NCI-H2029 (cell line): ENCODE data around the gene KRTAP16-1.
"Not testable (repeated sequence)": the region's sequence is repeated elsewhere in the genome, so short reads cannot be mapped to it uniquely, and the experiment has no call there.

Experiments used
- DNase-seq: peaks from one replicate; lab custom pipeline; 2025; lab: John Stamatoyannopoulos, UW

Gene KRTAP16-1, protein sequence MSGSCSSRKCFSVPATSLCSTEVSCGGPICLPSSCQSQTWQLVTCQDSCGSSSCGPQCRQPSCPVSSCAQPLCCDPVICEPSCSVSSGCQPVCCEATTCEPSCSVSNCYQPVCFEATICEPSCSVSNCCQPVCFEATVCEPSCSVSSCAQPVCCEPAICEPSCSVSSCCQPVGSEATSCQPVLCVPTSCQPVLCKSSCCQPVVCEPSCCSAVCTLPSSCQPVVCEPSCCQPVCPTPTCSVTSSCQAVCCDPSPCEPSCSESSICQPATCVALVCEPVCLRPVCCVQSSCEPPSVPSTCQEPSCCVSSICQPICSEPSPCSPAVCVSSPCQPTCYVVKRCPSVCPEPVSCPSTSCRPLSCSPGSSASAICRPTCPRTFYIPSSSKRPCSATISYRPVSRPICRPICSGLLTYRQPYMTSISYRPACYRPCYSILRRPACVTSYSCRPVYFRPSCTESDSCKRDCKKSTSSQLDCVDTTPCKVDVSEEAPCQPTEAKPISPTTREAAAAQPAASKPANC

GRCh38 chr17:41308918-41309359 lies at the start of gene KRTAP16-1:
KRTAP16-1 (minus strand) TSS chr17:41309309; CDS start chr17:41309253, 56 bp downstream.
- peak; percentile 64 for DNase-seq

- no peak for DNase-seq
These were observed 45.4 kb upstream of the KRTAP16-1 start for GRCh38 chr17:41354536-41354935.

DNA sequence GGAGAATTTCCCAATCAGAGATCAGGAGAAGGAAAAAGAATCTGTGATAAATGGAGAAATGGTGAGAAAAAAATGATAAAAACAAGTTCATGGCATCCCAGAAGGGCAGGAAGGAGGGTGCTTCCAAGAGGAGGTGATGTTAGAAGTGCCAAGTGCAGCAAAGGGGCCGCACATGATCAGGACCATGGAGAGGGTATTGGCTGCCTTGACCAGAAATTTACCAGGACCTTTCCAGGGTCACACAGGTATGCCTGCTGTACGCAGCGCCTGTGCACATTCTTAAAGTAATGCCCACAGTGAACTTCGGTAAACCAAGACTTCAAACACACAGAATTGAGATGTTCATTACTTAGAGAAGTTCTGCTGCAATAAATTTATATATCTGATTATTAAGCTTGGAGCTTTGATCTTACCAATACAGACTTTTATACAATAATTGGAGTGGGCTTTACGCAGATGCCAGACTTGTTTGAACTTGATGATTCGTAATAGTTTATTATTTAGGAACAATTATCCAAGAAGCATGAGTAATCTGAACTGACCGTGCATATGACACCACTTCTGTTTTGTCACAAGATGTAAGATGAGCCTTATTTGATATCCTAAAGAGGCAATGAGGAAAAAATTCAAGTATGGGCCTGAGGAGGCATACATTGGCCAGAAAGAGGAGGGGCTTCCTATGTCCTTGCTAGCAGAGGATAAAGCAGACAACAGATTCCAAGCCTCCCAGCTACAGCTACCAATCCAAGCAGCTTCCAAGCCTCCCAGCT lies 43.7 kb upstream of the KRTAP16-1 start:
- no peak for DNase-seq

- no peak for DNase-seq
These were observed 42.1 kb upstream of the KRTAP16-1 start for GRCh38 chr17:41351177-41351576.

DNA sequence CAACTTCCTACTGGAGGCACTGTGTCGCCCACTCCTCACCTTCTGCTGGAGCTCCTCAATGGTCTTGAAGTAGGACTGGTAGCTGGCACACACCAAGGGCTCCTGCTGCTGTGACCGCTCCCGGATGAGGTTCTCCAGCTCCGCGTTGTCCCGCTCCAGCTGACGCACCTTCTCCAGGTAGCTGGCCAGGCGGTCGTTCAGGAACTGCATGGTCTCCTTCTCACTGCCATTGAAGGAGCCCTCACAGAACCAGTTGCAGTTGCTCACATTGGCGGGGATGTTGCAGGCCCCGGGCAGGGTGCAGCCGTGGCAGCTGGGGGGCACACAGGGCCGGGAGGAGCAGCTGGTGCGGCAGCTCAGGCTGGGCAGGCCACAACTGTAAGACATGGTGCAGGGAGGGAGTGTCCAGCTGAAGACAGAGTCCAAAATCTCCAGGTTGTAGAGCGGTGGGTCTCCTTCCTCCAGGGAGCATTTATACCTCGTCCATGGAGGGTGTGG lies 41.3 kb upstream of the KRTAP16-1 start, which contains the start of gene KRT33A:
TSS of gene KRT33A (minus strand) at position 448 of the 498 bp plus-strand sequence. CDS start at position 387, 61 bp downstream.
- DNase-seq = not testable (repeated sequence)

DNA sequence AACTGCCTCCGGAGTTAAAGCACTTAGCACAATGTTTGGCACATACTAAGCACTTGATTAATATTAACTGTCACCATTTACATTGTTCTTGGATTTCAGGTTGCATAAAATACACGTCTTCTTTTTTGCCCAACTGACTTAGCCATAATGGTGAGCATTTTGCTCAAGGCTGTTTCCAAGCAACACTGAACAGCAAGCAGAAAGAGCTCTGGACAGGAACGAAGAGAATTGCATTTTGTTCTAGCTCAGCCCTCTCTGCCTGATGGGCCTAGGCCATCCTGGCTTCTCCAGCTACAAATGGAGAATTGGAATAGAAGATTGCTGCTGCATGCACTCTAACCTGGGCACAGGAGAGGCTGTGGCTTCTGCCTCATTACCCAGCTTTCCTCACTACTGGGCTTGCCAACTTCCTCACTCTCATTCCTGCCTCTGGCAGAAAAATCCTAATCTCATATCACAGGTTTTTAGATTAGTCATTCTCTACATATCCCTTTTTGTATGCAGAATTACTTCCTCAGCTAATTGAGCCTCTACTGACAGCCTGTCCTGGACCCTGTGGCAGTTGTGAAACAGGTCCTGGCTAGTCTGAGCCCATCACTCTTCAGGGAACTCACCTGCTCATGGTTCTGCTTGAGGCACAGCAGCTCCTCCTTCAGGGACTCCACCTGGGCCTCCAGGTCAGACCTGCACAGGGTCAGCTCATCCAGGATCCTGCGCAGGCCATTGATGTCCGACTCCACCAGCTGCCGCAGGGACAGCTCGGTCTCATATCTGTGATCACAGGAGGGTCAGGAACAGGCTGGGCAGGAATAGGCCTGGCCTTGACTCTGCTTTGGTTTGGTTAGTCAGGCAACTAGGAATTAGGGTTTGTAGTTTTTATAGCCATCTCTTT lies 39.0 kb upstream of the KRTAP16-1 start:
- DNase-seq = no peak

DNA sequence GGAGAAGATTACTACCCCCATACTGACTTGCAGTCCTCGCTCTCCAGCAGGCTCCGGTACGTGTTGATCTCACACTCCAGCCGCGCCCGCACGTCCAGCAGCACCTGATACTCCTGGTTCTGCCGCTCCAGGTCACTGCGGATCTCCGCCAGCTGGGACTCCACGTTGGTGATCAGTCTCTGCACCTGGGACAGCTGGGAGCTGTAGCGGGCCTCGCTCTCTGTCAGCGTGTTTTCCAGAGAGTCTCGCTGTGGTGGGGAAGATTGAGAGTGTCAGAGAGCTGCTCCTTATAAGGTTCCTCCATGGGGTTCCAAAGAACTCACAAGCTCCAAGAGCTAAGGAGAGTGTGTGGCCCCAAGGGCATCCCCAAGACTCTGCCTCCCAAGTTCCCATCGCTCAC lies 37.3 kb upstream of the KRTAP16-1 start:
- not testable (repeated sequence) for DNase-seq

DNA sequence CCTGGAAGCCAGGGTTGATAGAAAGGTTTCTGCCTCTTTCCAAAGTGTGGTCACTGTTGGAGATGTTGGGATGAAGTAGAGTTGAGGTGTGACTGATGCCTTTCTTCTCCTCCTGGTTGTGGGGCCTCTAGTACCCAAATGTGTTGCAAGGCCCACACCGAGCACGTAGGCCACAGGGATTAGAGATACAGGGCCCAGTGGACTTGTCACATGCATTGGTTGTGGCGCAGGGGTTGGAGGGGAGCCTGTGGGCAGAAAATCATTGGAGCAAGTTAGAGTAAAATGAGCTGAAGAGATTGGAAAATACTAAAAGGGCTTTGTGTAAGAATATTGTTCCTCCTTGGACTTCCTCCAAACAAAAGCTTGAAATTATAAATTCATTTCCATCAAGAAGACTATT lies 36.9 kb upstream of the KRTAP16-1 start:
- no peak for DNase-seq

DNA sequence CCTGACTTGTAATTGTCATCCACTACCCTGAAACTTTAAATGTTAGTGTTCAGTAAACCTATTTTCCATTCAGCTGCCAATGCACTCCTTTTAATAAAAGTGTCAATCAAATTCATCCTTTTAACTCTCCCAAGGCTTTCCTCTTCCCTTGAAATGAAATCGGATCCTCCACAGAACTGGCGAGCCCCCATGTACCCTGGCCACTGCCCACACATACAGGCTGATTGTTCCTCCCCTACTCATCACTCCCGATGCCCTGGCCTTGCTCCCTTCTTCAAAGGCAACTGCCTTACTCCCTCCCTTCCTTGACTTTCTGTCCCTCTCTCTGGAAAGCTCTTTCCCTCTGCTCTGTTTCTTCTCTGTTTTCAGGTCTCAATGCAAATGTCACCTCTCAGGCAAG lies 33.9 kb upstream of the KRTAP16-1 start:
- DNase-seq = no peak

DNA sequence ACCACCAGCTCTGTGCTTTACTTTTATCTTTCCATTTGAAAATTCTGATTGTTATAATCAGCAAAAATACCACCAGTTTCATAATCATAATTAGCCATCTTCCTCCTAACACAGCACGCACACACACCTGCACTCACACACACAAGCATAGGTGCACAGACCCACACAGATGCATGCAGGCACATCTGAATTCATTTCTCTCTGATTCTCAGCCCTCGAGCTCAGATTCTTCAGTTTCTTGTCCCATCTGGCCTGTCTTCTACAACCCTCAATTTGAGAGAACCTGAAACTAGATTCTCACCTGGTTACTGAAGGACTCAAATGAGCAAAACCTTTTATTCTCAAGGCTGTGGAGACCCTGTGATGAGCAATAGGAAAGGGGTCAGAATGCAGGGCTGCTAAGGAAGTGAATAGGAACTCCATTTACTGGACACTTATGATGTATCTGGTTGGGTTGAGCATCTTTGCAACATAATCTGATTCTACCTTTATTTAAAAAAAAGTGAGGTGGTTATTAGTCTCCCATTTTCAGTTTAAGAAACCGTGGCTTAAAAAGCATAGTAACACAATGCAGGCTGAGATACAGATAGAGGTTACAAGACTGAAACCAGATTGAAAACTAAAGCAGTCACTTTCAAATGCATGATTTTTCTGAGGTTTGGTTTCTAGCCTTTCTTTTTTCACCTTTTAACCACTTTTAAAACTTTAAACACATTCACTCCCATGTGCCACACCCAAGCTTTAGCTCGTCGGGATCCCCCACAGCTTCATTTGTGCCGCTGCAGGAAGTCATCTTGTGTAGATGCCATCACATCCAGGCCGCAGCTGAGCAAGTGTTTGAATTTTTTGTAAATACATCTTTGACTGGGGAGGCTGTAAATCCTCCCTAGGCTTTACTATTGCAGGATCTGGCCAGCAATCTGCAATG lies 32.1 kb upstream of the KRTAP16-1 start:
- no peak for DNase-seq

- DNase-seq = no peak
These were observed 31.4 kb upstream of the KRTAP16-1 start for GRCh38 chr17:41340494-41340893.

GRCh38 chr17:41339571-41340172 lies 30.6 kb upstream of the KRTAP16-1 start:
- DNase-seq = no peak

DNA sequence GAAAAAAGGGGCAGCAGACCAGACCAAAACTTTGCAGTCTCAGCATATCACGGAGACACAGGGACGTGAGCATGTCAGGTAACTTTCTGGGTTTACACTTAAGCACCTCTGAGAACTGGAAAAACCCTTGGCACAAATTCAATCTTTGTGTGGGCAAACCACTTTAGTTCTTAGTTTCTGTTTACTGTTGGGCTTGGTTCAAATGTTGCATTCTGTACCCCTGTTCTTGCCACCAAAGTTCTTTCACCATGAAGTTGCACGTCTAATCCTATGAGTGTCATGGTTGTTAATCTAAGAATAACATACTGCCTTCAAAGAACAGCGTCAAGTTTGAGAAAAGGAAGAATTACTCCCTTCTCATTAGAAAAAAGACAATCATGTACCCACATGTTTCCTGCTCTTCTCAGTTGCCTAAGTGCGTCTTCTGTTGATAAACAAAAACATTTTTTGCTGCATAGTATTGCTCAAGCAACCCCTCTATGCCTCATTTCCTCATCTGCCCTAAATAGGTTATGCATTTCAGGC lies 29.9 kb upstream of the KRTAP16-1 start:
- DNase-seq = no peak

GRCh38 chr17:41335747-41336146 lies 26.6 kb upstream of the KRTAP16-1 start:
- no peak for DNase-seq

DNA sequence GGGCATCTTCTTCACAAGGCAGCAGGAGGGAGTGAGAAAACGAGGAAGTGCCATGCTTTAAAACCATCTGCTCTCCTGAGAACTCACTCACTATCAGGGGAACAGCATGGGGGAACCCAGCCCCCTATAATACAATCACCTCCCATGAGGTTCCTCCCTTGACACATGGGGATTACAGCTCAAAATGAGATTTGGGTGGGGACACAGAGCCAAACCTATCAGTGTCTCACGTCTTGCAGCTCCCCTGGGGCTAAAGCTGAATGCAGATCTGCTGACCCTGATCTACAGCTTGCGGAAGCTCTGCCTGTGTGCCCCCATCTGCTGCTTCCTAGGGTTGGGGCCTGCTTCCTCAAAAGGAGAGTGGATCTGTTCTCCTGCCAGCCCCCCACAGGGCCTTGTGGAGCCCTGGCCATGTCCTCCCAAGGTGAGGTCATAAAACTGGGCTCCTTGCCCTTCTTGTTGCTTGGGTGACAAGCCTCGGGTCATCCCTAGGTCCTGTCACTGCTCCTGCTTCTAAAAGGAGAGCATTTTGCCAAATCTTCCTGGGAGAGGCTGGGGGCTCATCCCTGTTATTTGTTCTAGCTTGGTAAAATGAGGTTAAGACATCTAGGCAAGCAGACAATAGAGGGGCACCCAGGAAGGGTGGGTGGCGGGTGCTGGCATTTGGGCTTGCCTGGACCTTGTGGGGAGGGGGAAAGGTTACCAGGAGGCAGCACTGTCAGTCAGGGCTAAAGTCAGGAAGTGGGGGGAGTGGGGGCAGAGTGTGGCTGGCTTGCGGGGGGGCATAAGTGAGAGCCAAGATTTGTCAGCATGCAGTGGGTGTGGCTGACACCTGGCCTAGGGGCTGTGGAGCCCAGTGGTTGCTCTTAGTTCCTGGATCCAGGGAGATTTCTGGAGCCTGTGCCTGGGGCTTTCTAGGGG lies 25.5 kb upstream of the KRTAP16-1 start:
- no peak for DNase-seq

GRCh38 chr17:41333836-41334235 lies 24.7 kb upstream of the KRTAP16-1 start:
- DNase-seq = no peak

GRCh38 chr17:41333098-41333497 lies 24.0 kb upstream of the KRTAP16-1 start:
- no peak for DNase-seq

- DNase-seq = no peak
These were observed 23.1 kb upstream of the KRTAP16-1 start for GRCh38 chr17:41332239-41332638.

GRCh38 chr17:41331606-41332005 lies 22.5 kb upstream of the KRTAP16-1 start:
- DNase-seq = no peak
